Kidney epithelial cell (primary cell): Measurements from ENCODE around the gene SEMA5A. TPM values are rescaled to one million over a fixed set of nuclear protein-coding genes. Genes with fewer than 3 reads are reported as not detected.

ENCODE experiments used
- DNase-seq: peaks from one replicate; pipeline ENCODE4 v3.0.0-alpha.2; 2010; ENCODE audit warnings: low read depth
- H3K27me3 ChIP-seq: 2 replicates; pipeline ENCODE4 v1.6.0; 2011; ENCODE audit warnings: low read length; ENCODE audit not compliant: control insufficient read depth, insufficient read depth
- H3K36me3 ChIP-seq: 2 replicates; pipeline ENCODE4 v1.5.1; 2011; ENCODE audit warnings: low read length; ENCODE audit not compliant: control insufficient read depth, insufficient read depth
- H3K4me3 ChIP-seq: 2 replicates; pipeline ENCODE4 v1.5.1; 2011; ENCODE audit warnings: low read depth, mild to moderate bottlenecking, control low read depth, low read length
- total RNA-seq: library from RNA; depleted of rRNA; stranded (reverse); fragments of >200 nt; gene quantifications from 2 replicates; pipeline ENCODE4 v1.2.3, GENCODE V29; 2015
- TF ChIP-seq, protein P1 (sequence below): IDR thresholded peaks from 2 replicates; pipeline ENCODE4 v1.5.1; 2011; ENCODE audit warnings: mild to moderate bottlenecking, moderate library complexity, low read length, control low read depth, inconsistent platforms; ENCODE audit not compliant: insufficient read depth, poor library complexity, severe bottlenecking

SEMA5A gene
- total RNA-seq, 1 donor from 2014 or later: 4.7 TPM

DNA sequence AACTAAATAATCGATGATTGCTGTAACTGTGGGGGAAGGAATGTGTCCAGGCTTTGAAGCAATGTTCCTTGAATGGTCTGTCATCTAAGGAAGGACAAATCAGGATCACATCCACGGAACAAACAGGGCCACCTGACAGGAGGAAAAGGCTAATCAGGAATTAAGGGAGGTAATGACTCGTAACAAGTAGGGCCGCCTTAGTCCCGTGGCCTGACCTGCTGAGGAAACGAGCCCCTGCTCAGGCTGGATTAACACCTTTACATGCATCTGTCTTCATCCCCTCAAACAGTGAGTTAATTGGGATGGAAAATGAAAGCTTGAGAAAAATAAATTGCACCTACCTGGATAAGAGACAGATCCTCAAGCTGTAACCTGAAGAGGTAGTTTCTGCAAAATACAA is 227.8 kb downstream of the SEMA5A start:
- DNase-seq: no peak
- no peaks in the 10 kb centered on the region for H3K36me3 ChIP-seq
- TF ChIP-seq, protein P1, sequence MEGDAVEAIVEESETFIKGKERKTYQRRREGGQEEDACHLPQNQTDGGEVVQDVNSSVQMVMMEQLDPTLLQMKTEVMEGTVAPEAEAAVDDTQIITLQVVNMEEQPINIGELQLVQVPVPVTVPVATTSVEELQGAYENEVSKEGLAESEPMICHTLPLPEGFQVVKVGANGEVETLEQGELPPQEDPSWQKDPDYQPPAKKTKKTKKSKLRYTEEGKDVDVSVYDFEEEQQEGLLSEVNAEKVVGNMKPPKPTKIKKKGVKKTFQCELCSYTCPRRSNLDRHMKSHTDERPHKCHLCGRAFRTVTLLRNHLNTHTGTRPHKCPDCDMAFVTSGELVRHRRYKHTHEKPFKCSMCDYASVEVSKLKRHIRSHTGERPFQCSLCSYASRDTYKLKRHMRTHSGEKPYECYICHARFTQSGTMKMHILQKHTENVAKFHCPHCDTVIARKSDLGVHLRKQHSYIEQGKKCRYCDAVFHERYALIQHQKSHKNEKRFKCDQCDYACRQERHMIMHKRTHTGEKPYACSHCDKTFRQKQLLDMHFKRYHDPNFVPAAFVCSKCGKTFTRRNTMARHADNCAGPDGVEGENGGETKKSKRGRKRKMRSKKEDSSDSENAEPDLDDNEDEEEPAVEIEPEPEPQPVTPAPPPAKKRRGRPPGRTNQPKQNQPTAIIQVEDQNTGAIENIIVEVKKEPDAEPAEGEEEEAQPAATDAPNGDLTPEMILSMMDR: no peak
- H3K4me3 ChIP-seq: no peak overlapping the region
- no peaks in the 10 kb centered on the region for H3K27me3 ChIP-seq

DNA sequence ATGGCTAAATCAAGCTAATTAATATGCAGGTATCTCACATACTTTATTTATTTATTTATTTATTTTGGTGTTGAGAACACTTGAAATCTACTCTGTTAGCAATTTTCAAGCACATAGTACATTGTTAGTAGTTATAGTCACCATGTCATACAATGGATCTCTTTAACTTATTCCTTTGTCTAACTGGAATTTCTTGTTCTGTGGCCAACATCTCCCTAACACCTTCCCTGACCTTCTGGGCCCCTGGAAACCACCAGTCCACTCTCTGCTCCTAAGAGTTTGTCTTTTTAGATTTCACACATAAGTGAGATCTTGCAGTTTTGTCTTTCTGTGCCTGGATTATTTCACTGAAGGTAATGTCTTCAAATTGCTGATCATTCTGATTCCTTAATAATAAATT is 229.1 kb downstream of the SEMA5A start:
- no peak for DNase-seq
- TF ChIP-seq, protein P1: no peak
- Histone ChIP-seq H3K27me3 (no peaks in the 10 kb centered on the region), H3K36me3 (no peaks in the 10 kb centered on the region), H3K4me3 (no peak overlapping the region)

DNA sequence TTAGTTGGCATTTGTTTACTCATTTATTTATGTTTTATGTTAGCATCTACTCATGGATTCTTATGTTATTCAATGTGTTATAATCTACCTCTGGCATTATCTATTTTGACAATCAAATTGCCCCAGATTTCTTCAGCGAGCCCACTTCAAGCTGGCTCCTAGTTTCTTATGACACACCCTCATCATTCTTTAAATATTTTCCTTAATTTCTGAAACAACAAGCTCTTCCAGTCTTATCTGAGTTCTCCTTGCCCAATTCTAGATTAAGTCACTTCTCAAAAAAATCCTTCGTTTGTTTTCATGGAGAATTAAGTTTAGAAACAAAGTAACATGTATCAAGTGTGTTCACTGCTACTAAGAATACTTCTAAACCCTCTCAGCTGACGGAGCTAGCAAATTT is 229.8 kb downstream of the SEMA5A start:
- Histone ChIP-seq H3K4me3 (no peak overlapping the region), H3K36me3 (no peaks in the 10 kb centered on the region), H3K27me3 (no peaks in the 10 kb centered on the region)
- DNase-seq: no peak
- TF ChIP-seq, protein P1: no peak

DNA sequence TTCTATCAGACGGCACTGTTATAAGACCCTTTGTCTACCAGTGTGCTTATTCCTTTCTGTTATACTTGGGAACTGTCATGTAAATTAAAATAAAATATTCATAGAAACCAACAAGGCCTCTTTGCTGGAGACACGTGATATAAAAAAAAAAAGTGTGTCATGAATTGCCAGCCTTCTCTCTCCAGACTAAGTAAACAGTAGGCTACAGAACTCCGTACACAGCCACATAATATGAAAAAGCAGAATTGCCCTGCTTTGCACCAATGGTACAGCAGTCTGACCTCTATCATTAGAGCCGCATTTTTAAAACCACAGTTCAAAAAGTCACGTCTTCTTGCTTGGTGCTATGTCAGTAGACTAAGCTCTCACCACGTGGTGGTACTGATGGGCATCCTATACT is 231.3 kb downstream of the SEMA5A start:
- Histone ChIP-seq H3K27me3 (no peaks in the 10 kb centered on the region), H3K36me3 (no peaks in the 10 kb centered on the region), H3K4me3 (no peak overlapping the region)
- TF ChIP-seq, protein P1: no peak
- DNase-seq: no peak

DNA sequence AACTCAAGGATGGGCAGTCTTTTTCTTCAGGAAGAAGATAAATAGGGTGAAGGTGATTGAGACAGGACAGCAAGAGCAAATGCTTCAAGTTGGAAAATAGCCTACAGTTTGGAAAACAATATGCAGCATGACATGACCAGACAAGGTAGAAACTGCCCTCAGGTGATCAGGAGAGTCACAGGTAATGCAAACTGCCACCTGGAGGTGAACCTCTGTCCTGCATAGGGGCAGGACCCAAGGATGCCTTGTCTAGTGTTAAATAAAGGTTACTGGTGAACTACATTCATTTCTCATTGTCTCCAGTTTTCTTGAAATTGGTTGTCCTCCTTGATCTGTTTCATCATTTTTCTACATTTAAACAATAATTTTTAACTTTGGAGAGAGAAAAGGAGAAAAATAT is 232.1 kb downstream of the SEMA5A start:
- no peaks in the 10 kb centered on the region for H3K36me3 ChIP-seq
- TF ChIP-seq, protein P1: no peak
- no peak overlapping the region for H3K4me3 ChIP-seq
- no peaks in the 10 kb centered on the region for H3K27me3 ChIP-seq
- DNase-seq: no peak

DNA sequence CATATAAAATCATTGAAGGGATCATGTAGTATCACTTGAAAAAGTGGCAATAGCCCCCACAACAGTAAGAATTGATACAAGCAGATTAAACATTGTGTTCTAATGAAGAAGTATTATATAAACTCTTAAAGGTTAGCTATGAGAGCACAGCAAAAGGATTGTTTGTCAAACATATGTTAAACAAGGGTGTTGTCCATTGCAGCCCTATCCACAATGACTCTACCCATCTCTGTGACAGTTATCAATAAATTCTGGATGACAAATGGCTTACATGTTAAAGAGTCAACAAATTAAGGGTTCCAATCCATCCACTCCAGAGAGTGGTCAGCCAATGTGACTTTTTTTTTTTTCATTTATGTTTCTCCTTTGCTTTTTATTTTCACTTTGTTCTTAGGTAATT is 238.7 kb downstream of the SEMA5A start:
- H3K36me3 ChIP-seq: no peaks in the 10 kb centered on the region
- DNase-seq: no peak
- no peaks in the 10 kb centered on the region for H3K27me3 ChIP-seq
- TF ChIP-seq, protein P1: no peak
- H3K4me3 ChIP-seq: no peak overlapping the region
